Cardiac muscle cell (in vitro differentiated cells and primary cell): Measurements from ENCODE around the gene PDE7B. TPM values are rescaled to one million over a fixed set of nuclear protein-coding genes. Genes with fewer than 3 reads are reported as not detected.

ENCODE experiments used
- DNase-seq, 2 donors: peaks; one replicate each; pipeline versions ENCODE4 v3.0.0 to v3.0.0-alpha.2; 2010 to 2017; ENCODE audit warnings: low read depth in 1 of 2, low spot score in 1 of 2
- H3K27ac ChIP-seq: fragments of 200-600 bp; sonication (generic); 2 replicates; pipeline ENCODE4 v1.5.1; 2016
- H3K27me3 ChIP-seq: fragments of 200-600 bp; sonication (generic); 2 replicates; pipeline ENCODE4 v1.6.0; 2016; ENCODE audit warnings: control low read depth
- H3K36me3 ChIP-seq: fragments of 200-600 bp; sonication (generic); 2 replicates; pipeline ENCODE4 v1.5.1; 2016; ENCODE audit warnings: control low read depth
- H3K4me1 ChIP-seq: fragments of 200-600 bp; sonication (generic); 2 replicates; pipeline ENCODE4 v1.8.1; 2017; ENCODE audit warnings: low read depth, mild to moderate bottlenecking, mixed run types
- H3K4me3 ChIP-seq: fragments of 200-600 bp; sonication (generic); 2 replicates; pipeline ENCODE4 v1.5.1; 2016; ENCODE audit warnings: mild to moderate bottlenecking
- H3K9me3 ChIP-seq: fragments of 200-600 bp; sonication (generic); 2 replicates; pipeline ENCODE4 v1.5.1; 2017; ENCODE audit warnings: low read depth, mild to moderate bottlenecking, control low read depth
- polyA plus RNA-seq: library from polyadenylated mRNA; unstranded; fragments of >200 nt; fragmentation: Nextera tagmentation; extraction: Ambion mirVana; gene quantifications from 2 replicates; pipeline ENCODE4 v1.2.1, GENCODE V29; 2016
- total RNA-seq: library from RNA; depleted of rRNA; stranded (reverse); fragments of >200 nt; gene quantifications from 2 replicates; pipeline ENCODE4 v1.2.3, GENCODE V29; 2016
- TF ChIP-seq, protein P1 (sequence below): IDR thresholded peaks from 2 replicates; pipeline ENCODE4 v1.5.1; 2012; ENCODE audit warnings: low read depth, mild to moderate bottlenecking, low read length

The PDE7B gene
- 0.04 and 0.60 TPM in 2 replicates for total RNA-seq
- 0.04 and 0.72 TPM in 2 replicates for polyA plus RNA-seq

DNA sequence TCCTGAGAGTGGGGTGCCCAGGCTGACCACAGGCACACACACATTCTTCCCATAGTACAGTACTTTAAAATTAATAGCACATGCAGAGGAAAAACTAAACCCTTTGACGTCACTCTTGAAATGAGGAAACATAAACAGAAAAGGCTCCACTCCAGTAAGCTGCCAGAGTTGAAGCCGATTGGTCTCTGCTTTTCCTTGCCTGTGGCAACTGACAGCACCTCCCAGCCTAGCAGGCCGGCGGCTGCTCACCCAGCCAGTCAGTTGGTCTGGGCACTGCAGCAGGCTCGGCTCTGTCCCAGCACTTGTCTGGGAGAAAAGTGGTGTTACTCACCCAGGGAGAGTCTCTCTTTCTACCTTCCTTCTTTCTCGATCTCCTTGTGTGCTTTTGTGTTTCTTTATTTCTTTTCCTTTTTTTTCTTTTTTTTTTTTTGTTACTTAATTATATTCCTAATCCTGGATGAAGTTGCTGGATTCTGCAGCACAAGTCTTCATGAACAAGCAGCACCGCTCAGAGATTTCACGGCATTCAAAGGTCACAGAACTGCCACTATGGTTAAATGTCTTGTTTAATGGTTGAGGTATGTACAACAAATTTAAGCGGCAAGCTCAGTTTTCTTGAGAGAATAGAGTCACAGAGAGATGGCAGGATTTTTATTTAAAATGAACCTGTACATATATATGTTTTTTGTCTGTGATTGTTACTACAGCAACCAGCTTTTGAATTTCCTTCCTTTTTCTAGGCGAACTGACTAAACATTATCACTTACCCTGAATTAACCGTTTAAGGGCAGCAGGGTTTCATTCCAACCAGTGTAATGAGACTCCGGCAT is at the start of gene PDE7B:
Gene PDE7B (plus strand): TSS at position 260 of the 830 bp plus-strand sequence.
- Histone ChIP-seq H3K4me1 (no peaks in the 10 kb centered on the region), H3K27me3 (no peaks in the 10 kb centered on the region), H3K4me3 (no peak within 1 kb of the TSS), H3K36me3 (no peaks in the 10 kb centered on the region), H3K9me3 (no peaks in the 10 kb centered on the region), H3K27ac (no peak within 1 kb of the TSS)
- DNase-seq = peak; percentile 43 to 99
- TF ChIP-seq, protein P1, sequence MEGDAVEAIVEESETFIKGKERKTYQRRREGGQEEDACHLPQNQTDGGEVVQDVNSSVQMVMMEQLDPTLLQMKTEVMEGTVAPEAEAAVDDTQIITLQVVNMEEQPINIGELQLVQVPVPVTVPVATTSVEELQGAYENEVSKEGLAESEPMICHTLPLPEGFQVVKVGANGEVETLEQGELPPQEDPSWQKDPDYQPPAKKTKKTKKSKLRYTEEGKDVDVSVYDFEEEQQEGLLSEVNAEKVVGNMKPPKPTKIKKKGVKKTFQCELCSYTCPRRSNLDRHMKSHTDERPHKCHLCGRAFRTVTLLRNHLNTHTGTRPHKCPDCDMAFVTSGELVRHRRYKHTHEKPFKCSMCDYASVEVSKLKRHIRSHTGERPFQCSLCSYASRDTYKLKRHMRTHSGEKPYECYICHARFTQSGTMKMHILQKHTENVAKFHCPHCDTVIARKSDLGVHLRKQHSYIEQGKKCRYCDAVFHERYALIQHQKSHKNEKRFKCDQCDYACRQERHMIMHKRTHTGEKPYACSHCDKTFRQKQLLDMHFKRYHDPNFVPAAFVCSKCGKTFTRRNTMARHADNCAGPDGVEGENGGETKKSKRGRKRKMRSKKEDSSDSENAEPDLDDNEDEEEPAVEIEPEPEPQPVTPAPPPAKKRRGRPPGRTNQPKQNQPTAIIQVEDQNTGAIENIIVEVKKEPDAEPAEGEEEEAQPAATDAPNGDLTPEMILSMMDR = no peak

DNA sequence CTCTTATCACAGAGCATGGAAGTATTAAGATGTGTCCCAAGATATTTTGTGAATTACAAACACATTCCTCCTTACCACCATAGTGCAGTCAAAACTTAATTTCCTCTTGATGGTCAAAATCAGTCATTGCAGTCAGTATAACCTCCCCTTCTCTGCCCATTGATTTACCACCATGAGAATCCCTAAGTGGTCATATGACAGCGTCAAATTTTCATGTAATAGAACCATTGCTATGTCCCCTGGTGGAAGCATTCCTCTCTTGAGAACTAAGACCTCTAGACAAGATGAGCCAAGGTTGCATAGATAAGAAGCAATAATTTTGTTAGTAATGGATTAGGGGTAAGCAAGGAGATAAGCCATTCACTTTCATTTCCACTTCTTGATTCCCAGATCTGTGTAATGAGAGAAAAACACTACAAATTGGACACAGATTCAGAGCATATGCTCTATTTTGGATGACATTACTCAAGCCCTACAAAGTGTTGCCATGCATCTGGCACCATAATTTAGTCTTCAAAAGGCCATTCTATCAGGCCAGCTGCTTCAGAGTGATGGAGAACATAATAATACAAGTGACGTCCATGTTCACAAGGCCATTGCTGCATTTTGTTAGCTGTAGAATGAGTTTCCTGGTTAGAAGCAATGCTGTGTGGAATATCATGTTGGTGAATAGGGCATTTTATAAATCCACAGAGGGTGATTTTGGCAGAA is 49.6 kb upstream of the PDE7B start:
- TF ChIP-seq, protein P1 = no peak
- DNase-seq = no peak
- H3K4me3 ChIP-seq = no peak overlapping the region
- no peaks in the 10 kb centered on the region for H3K9me3 ChIP-seq
- H3K4me1 ChIP-seq = no peaks in the 10 kb centered on the region
- no peak overlapping the region for H3K27ac ChIP-seq
- no peaks in the 10 kb centered on the region for H3K36me3 ChIP-seq
- no peaks in the 10 kb centered on the region for H3K27me3 ChIP-seq

DNA sequence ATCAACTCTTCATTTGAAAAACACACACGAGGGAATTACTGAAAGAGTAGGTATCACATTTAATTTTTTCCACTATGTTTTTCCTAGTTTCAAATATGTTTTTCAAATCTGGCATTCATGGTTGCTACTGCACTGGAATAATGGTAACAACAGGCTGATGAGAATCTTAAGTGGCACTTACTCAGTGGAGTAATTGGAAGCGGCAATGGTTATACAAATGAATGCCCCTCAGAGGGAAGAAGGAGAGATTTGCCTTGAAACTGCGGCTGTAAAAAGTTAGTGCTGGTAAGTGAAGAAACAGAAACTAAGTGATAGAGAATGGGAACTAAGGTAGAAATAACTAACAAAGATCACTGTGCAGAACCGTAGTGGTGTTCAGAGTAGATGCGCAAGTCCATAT is 41.0 kb upstream of the PDE7B start:
- no peak overlapping the region for H3K4me3 ChIP-seq
- no peaks in the 10 kb centered on the region for H3K36me3 ChIP-seq
- no peaks in the 10 kb centered on the region for H3K4me1 ChIP-seq
- no peaks in the 10 kb centered on the region for H3K9me3 ChIP-seq
- TF ChIP-seq, protein P1 = no peak
- no peak overlapping the region for H3K27ac ChIP-seq
- no peaks in the 10 kb centered on the region for H3K27me3 ChIP-seq
- no peak for DNase-seq

GRCh38 chr6:135811170-135811569 is 40.3 kb upstream of the PDE7B start:
- Histone ChIP-seq H3K4me1 (no peaks in the 10 kb centered on the region), H3K36me3 (no peaks in the 10 kb centered on the region), H3K27ac (no peak overlapping the region), H3K4me3 (no peak overlapping the region), H3K9me3 (no peaks in the 10 kb centered on the region), H3K27me3 (no peaks in the 10 kb centered on the region)
- DNase-seq = no peak
- TF ChIP-seq, protein P1 = no peak

DNA sequence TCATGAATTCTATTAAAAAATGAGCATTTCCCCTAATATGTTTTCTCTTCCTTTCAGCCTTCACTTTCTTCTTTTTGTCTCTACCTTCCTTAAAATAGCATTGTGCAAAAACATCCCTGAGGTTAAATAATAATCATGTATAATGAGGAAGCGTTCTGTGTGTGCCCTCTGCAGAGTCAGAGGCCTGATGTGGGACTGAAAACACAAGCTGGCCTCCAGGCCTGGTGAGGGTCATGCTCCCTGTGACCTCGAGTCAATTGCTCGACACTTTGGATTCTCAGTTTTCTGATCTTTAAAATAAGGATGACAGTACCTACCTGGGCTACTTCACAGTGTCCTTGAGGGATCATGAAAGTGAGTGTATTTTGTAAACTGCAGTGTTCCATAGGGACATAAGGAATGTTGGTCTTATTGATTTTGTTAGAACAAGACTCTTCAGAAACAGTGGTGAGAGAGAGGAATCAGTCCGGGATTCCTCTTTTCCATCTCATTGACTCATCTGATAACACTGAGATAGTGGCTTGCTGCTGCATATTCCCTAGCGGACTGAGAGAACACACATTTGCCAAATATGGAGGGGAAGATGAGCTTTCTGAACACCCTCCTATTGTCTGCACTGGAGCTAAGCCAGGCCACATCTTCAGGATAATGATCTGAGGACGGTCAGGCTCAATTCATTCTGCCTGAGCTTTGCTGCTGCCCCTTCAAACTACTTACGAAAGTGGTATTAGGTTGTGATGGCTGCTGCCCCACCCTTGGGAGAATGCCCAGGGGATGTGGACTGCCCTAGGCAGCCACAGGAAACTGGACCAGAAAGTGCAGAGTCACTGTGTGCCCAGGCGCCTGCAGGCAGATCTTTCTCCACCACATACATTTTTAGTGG is 39.6 kb upstream of the PDE7B start:
- Histone ChIP-seq H3K27ac (no peak overlapping the region), H3K9me3 (no peaks in the 10 kb centered on the region), H3K27me3 (no peaks in the 10 kb centered on the region), H3K4me1 (no peaks in the 10 kb centered on the region), H3K4me3 (no peak overlapping the region), H3K36me3 (no peaks in the 10 kb centered on the region)
- TF ChIP-seq, protein P1 = no peak
- DNase-seq = peak in 1 of 2 donors; percentile 65
